Measurements from ENCODE around the gene PDGFC.

DNA sequence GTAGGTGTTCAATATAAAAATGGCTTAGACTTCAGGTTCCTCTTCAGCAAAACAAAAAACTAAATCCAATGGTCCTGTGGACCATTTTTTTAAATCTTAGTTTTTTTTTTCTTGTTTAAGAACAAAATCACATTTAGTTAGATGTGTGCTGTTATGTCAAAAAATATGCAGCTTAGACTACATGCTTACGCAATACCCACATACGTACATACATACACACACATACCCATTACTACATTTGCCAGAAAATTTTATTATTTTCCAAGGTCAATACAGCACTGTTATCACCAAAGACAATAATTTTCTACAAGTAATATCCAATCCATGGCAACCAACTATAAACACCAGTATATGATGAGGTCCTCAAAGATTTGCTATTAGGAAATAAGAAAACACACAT is 144.1 kb downstream of the PDGFC start:
- TF ChIP-seq CTCF (IDR thresholded peaks at IDR 0.05) = no peak
- no peak for TF ChIP-seq POLR2A (IDR thresholded peaks at IDR 0.05)
- TF ChIP-seq EP300 (IDR thresholded peaks at IDR 0.05) = no peak
